H1 (cell line): Measurements from ENCODE around the gene DPM2. TPM values are rescaled to one million over a fixed set of nuclear protein-coding genes. Genes with fewer than 3 reads are reported as not detected.

Source experiments
- CTCF ChIA-PET: fragments of 300-600 bp; sonication (Branson Sonifier 250); formaldehyde crosslinking; loops from one replicate; lab custom pipeline; 2021; ENCODE audit not compliant: partially characterized antibody; lab: Charles Lee
- POLR2A ChIA-PET: fragments of 300-600 bp; sonication (Branson Sonifier 250); formaldehyde crosslinking; loops from one replicate; lab custom pipeline; 2021; ENCODE audit warnings: inconsistent platforms; ENCODE audit not compliant: partially characterized antibody; lab: Charles Lee
- DNase-seq, 2 experiments: peaks; one replicate each; pipeline versions ENCODE4 v3.0.0 to v3.0.0-alpha.2; 2010 to 2022; ENCODE audit warnings: low spot score in 2 of 2, low read depth in 1 of 2, mixed read lengths in 1 of 2
- FAIRE-seq: peaks from 2 replicates; lab custom pipeline; 2011; peaks lifted over from hg19 to GRCh38; lab: Jason Lieb, UNC
- H2AFZ ChIP-seq: 2 replicates; pipeline ENCODE4 v1.8.1; 2012; ENCODE audit warnings: low read length, inconsistent platforms
- H2AK5ac ChIP-seq: 2 replicates; pipeline ENCODE4 v1.6.1; 2013; ENCODE audit warnings: low read depth, low read length
- H2BK120ac ChIP-seq: replicated peaks from 2 replicates; pipeline ENCODE3; 2013; ENCODE audit warnings: low read depth, low read length, inconsistent platforms
- H2BK12ac ChIP-seq: 2 replicates; pipeline ENCODE4 v1.6.1; 2013; ENCODE audit warnings: low read depth, low read length
- H2BK15ac ChIP-seq: 2 replicates; pipeline ENCODE4 v1.6.1; 2013; ENCODE audit warnings: low read length
- H2BK20ac ChIP-seq: 2 replicates; pipeline ENCODE4 v1.6.1; 2013; ENCODE audit warnings: low read length
- H2BK5ac ChIP-seq: 2 replicates; pipeline ENCODE4 v1.6.1; 2013; ENCODE audit warnings: low read depth, low read length
- H3K14ac ChIP-seq: 2 replicates; pipeline ENCODE4 v1.6.1; 2013; ENCODE audit warnings: inconsistent platforms; ENCODE audit not compliant: insufficient read length
- H3K18ac ChIP-seq: 2 replicates; pipeline ENCODE4 v1.6.1; 2013; ENCODE audit warnings: low read length; ENCODE audit errors: extremely low read depth
- H3K23ac ChIP-seq: 2 replicates; pipeline ENCODE4 v1.6.1; 2013; ENCODE audit warnings: inconsistent platforms; ENCODE audit not compliant: insufficient read length
- H3K23me2 ChIP-seq: 2 replicates; pipeline ENCODE4 v1.6.1; 2013; ENCODE audit warnings: low read depth, low read length
- H3K27ac ChIP-seq: 2 replicates; pipeline ENCODE4 v1.6.1; 2011; ENCODE audit warnings: low read depth, low read length, inconsistent platforms
- H3K27me3 ChIP-seq, 4 experiments: replicated peaks in 1 of 4; 1 replicate in 1 of 4; 2 replicates in 3 of 4; pipeline versions ENCODE4 v1.6.1 to v1.8.1; 2011 to 2013; ENCODE audit warnings: low read length in 3 of 4, mild to moderate bottlenecking in 3 of 4, inconsistent platforms in 2 of 4, mixed read lengths in 2 of 4, moderate library complexity in 1 of 4; ENCODE audit not compliant: control insufficient read depth in 3 of 4, insufficient read depth in 3 of 4; ENCODE audit errors: extremely low read depth in 1 of 4
- H3K36me3 ChIP-seq, 4 experiments: 2 replicates each; pipeline versions ENCODE4 v1.6.1 to v1.8.1; 2011 to 2013; ENCODE audit warnings: mild to moderate bottlenecking in 4 of 4, low read length in 3 of 4, moderate library complexity in 2 of 4, control low read depth in 1 of 4, inconsistent platforms in 1 of 4; ENCODE audit not compliant: insufficient read depth in 4 of 4, control insufficient read depth in 2 of 4
- H3K4ac ChIP-seq: replicated peaks from 2 replicates; pipeline ENCODE3; 2013; ENCODE audit warnings: low read length, low read depth, mixed read lengths, inconsistent platforms; ENCODE audit not compliant: insufficient read length
- H3K4me1 ChIP-seq, 4 experiments: replicated peaks in 1 of 4; 1 replicate in 1 of 4; 2 replicates in 3 of 4; pipeline versions ENCODE4 v1.6.1 to v1.8.1; 2011 to 2013; ENCODE audit warnings: low read length in 3 of 4, inconsistent platforms in 2 of 4, mixed read lengths in 1 of 4; ENCODE audit not compliant: insufficient read depth in 4 of 4, control insufficient read depth in 3 of 4
- H3K4me2 ChIP-seq, 2 experiments: 2 replicates each; pipeline versions ENCODE4 v1.6.1 to v1.8.1; 2011 to 2013; ENCODE audit warnings: low read depth in 2 of 2, low read length in 2 of 2, control low read depth in 1 of 2, inconsistent platforms in 1 of 2, mild to moderate bottlenecking in 1 of 2; ENCODE audit not compliant: insufficient read depth in 1 of 2
- H3K4me3 ChIP-seq, 4 experiments: fragments of 200-600, 300-600 bp in 1 of 4; sonication (generic), shearing (Covaris generic), sonication (Bioruptor Twin) in 1 of 4; 2 replicates each; pipeline versions ENCODE4 v1.5.1 to v1.8.1; 2011 to 2016; ENCODE audit warnings: low read length in 4 of 4, low read depth in 3 of 4, control low read depth in 2 of 4, inconsistent platforms in 2 of 4, mild to moderate bottlenecking in 2 of 4, mixed read lengths in 1 of 4, moderate library complexity in 1 of 4; ENCODE audit not compliant: insufficient read depth in 2 of 4; ENCODE audit errors: extremely low read depth in 1 of 4
- H3K56ac ChIP-seq: replicated peaks from 2 replicates; pipeline ENCODE3; 2013; ENCODE audit warnings: low read depth, mild to moderate bottlenecking, mixed read lengths, low read length, inconsistent platforms; ENCODE audit not compliant: insufficient read length
- H3K79me1 ChIP-seq: 2 replicates; pipeline ENCODE4 v1.6.1; 2013; ENCODE audit warnings: low read depth, low read length, control low read depth
- H3K79me2 ChIP-seq, 2 experiments: 2 replicates each; pipeline versions ENCODE4 v1.6.1 to v1.8.1; 2012 to 2013; ENCODE audit warnings: low read length in 2 of 2, mild to moderate bottlenecking in 2 of 2, inconsistent platforms in 1 of 2; ENCODE audit not compliant: insufficient read depth in 2 of 2, control insufficient read depth in 1 of 2
- H3K9ac ChIP-seq, 4 experiments: replicated peaks in 1 of 4; 1 replicate in 1 of 4; 2 replicates in 3 of 4; pipeline versions ENCODE4 v1.6.1 to v1.8.1; 2011 to 2013; ENCODE audit warnings: low read depth in 3 of 4, low read length in 3 of 4, control low read depth in 2 of 4, mild to moderate bottlenecking in 2 of 4, moderate library complexity in 2 of 4, inconsistent platforms in 1 of 4; ENCODE audit errors: extremely low read depth in 1 of 4
- H3K9me3 ChIP-seq, 2 experiments: 2 replicates each; pipeline versions ENCODE4 v1.6.1 to v1.8.1; 2012 to 2013; ENCODE audit warnings: mild to moderate bottlenecking in 2 of 2, moderate library complexity in 2 of 2, control low read depth in 1 of 2, inconsistent platforms in 1 of 2, low read depth in 1 of 2, low read length in 1 of 2, mixed read lengths in 1 of 2; ENCODE audit not compliant: insufficient read depth in 2 of 2
- H4K20me1 ChIP-seq, 2 experiments: replicated peaks in 1 of 2; 2 replicates each; pipeline versions ENCODE3 to v1.8.1; 2011 to 2013; ENCODE audit warnings: inconsistent platforms in 2 of 2, low read length in 2 of 2, mild to moderate bottlenecking in 1 of 2; ENCODE audit not compliant: insufficient read depth in 2 of 2, control insufficient read depth in 1 of 2
- H4K5ac ChIP-seq: 2 replicates; pipeline ENCODE4 v1.6.1; 2013; ENCODE audit warnings: low read length, low read depth, mixed read lengths, inconsistent platforms; ENCODE audit not compliant: insufficient read length
- H4K8ac ChIP-seq: 2 replicates; pipeline ENCODE4 v1.8.0; 2013; ENCODE audit warnings: mild to moderate bottlenecking, moderate library complexity, low read length, inconsistent platforms; ENCODE audit not compliant: insufficient read depth; ENCODE audit errors: extremely low read depth
- H4K91ac ChIP-seq: replicated peaks from 2 replicates; pipeline ENCODE3; 2013; ENCODE audit warnings: low read length, mixed read lengths, inconsistent platforms; ENCODE audit not compliant: insufficient read length
- NANOG ChIP-seq: IDR thresholded peaks from 2 replicates; pipeline ENCODE4 v1.6.1; 2011; ENCODE audit warnings: low read length, low read depth, mild to moderate bottlenecking, inconsistent platforms; ENCODE audit not compliant: insufficient read depth, poor library complexity, severe bottlenecking
- SP1 ChIP-seq: IDR thresholded peaks from 2 replicates; pipeline ENCODE4 v1.6.1; 2011; ENCODE audit warnings: low read depth, low read length
- WGBS, 2 experiments: shearing (Covaris generic) in 1 of 2; methylation state at CpG; one replicate each; pipeline versions ENCODE4 v1.1.6 to v1.1.7; 2013 to 2015; ENCODE audit warnings: low lambda C conversion rate in 2 of 2, mixed read lengths in 2 of 2, inconsistent platforms in 1 of 2, low coverage in 1 of 2, missing lambda C conversion rate in 1 of 2; ENCODE audit not compliant: insufficient replicate concordance in 2 of 2, insufficient coverage in 1 of 2, insufficient read length in 1 of 2; ENCODE audit errors: extremely low coverage in 1 of 2, missing lambda C conversion rate in 1 of 2; 5-methylcytosine and 5-hydroxymethylcytosine counted together
- polyA plus RNA-seq, 7 experiments: library from polyadenylated mRNA; depleted of rRNA in 3 of 7; stranded (reverse) in 5 of 7; unstranded in 2 of 7; fragments of >200 nt in 5 of 7; fragments of 200-250 nt in 2 of 7; gene quantifications; 1 replicate in 5 of 7; 2 replicates in 1 of 7; 4 replicates in 1 of 7; pipeline versions ENCODE4 v1.2.1 to v1.2.3, GENCODE V29; 2011 to 2013; ENCODE audit warnings: missing spikeins in 2 of 7, mixed read lengths in 2 of 7
- total RNA-seq: library from RNA; stranded (reverse); fragmentation: NEBNext Ultra II Directional; extraction: Animal tissue kit (Norgen Biotek cat#: 25700); gene quantifications from 2 replicates; pipeline ENCODE4 v1.2.1, GENCODE V29; 2021

Gene DPM2
- total and polyA plus RNA-seq, 2 of the 8 experiments (the other 6 are each of a cell fraction or from before 2014, with no cell fraction given) = 45.4 to 95.4 TPM

- Histone ChIP-seq H3K9ac (no peak overlapping the region), H4K20me1 (peaks cover 0 to 3% of the 10 kb centered on the region in 2 experiments), H3K27me3 (no peaks in the 10 kb centered on the region), H3K56ac (no peak overlapping the region), H4K5ac (no peak overlapping the region), H2BK15ac (no peak overlapping the region), H3K79me2 (no peaks in the 10 kb centered on the region), H4K8ac (no peak overlapping the region; the same call in 1 of the 2 replicates), H3K14ac (no peak overlapping the region), H3K79me1 (0 out of 2 replicates have a peak, but pooled peaks cover 3% of the 10 kb centered on the region), H3K23ac (no peak overlapping the region), H2BK20ac (no peak overlapping the region), H3K27ac (no peak overlapping the region), H3K4me1 (no peaks in the 10 kb centered on the region; a peak in 1 of 7 replicates), H3K4ac (no peak overlapping the region), H2BK120ac (no peak overlapping the region), H3K9me3 (no peaks in the 10 kb centered on the region), H2BK12ac (no peak overlapping the region), H3K23me2 (no peaks in the 10 kb centered on the region), H3K4me3 (no peak overlapping the region), H3K4me2 (no peak overlapping the region), H4K91ac (no peak overlapping the region), H3K36me3 (peaks cover 6 to 28% (median 16%) of the 10 kb centered on the region in 4 experiments; a peak in 6 of 8 replicates), H2AFZ (no peak overlapping the region), H3K18ac (no peak overlapping the region), H2AK5ac (no peak overlapping the region), H2BK5ac (no peak overlapping the region)
- TF ChIP-seq NANOG (no peak), SP1 (no peak)
- ChIA-PET CTCF (interaction anchor here (0.6 to 2.1 kb wide), 12 partner anchors 9 to 298 kb away, joined by 3 to 10 read pairs (median 3); partner anchors contain the start of gene ST6GALNAC6), POLR2A (interaction anchor here (1.2 to 2.3 kb wide), 2 partner anchors 9 to 11 kb away, joined by 4 to 8 read pairs; no protein-coding TSS in a partner anchor)
- no peak for FAIRE-seq
- 89% methylated on average over 2 of the region's 2 CpGs; no CpG with 5 or more reads in 1 of the 2 experiments for WGBS, 2 experiments
- no peak for DNase-seq
These were observed 49.9 kb downstream of the DPM2 start for GRCh38 chr9:127887792-127888191.
